Skeletal muscle tissue (tissue), 4 donors: ENCODE data around the gene NSD1. TPM values are rescaled to one million over a fixed set of nuclear protein-coding genes. Genes with fewer than 3 reads are reported as not detected.
"Not testable (repeated sequence)": the region's sequence is repeated elsewhere in the genome, so short reads cannot be mapped to it uniquely, and the experiment has no call there.

Experiments used
- H3K27ac ChIP-seq: one replicate; pipeline ENCODE4 v1.7.0; 2013; ENCODE audit warnings: mild to moderate bottlenecking, low read depth, low read length, inconsistent platforms
- H3K27me3 ChIP-seq, 3 donors: one replicate each; pipeline ENCODE4 v1.7.0; 2013; ENCODE audit warnings: low read length in 3 of 3; ENCODE audit not compliant: control insufficient read depth in 3 of 3, insufficient read depth in 3 of 3
- H3K36me3 ChIP-seq, 3 donors: one replicate each; pipeline ENCODE4 v1.7.0; 2013; ENCODE audit warnings: low read length in 3 of 3; ENCODE audit not compliant: control insufficient read depth in 3 of 3, insufficient read depth in 3 of 3
- H3K4me1 ChIP-seq, 3 donors: one replicate each; pipeline ENCODE4 v1.7.0; 2013; ENCODE audit warnings: low read length in 3 of 3, mild to moderate bottlenecking in 3 of 3; ENCODE audit not compliant: control insufficient read depth in 3 of 3, insufficient read depth in 3 of 3
- H3K4me3 ChIP-seq, 3 donors: one replicate each; pipeline ENCODE4 v1.7.0; 2013; ENCODE audit warnings: low read length in 3 of 3
- H3K9ac ChIP-seq, 3 donors: one replicate each; pipeline ENCODE4 v1.7.0; 2013; ENCODE audit warnings: low read length in 3 of 3, mild to moderate bottlenecking in 3 of 3, moderate library complexity in 2 of 3, low read depth in 1 of 3
- H3K9me3 ChIP-seq, 3 donors: one replicate each; pipeline ENCODE4 v1.7.0; 2013; ENCODE audit warnings: low read length in 3 of 3; ENCODE audit not compliant: control insufficient read depth in 3 of 3
- total RNA-seq: library from RNA; depleted of rRNA; stranded (reverse); fragments of >200 nt; gene quantifications from one replicate; pipeline ENCODE4 v1.2.3, GENCODE V29; 2014
- donor health status: Osteomylitis.

Gene NSD1
- total RNA-seq, 1 donor from 2014 or later, result 57.4 TPM

- peak overlapping the region; percentile 90 to 99 (median 95) for H3K4me3 ChIP-seq
- H3K9me3 ChIP-seq, result no peaks in the 10 kb centered on the region
- peak overlapping the region; percentile 90 to 96 (median 94) for H3K9ac ChIP-seq
- peaks cover 37 to 67% (median 40%) of the 10 kb centered on the region in 3 donors for H3K4me1 ChIP-seq
- H3K36me3 ChIP-seq, result peaks cover 26 to 33% (median 31%) of the 10 kb centered on the region in 3 donors
- peak overlapping the region; percentile 82 for H3K27ac ChIP-seq
- no peaks in the 10 kb centered on the region for H3K27me3 ChIP-seq
These were observed 170.4 kb downstream of the NSD1 start for GRCh38 chr5:177303925-177304391.

GRCh38 chr5:177304392-177305119 is 171.0 kb downstream of the NSD1 start:
- Histone ChIP-seq H3K27ac (peak overlapping the region; percentile 82), H3K9ac (peak overlapping the region; percentile 90 to 96 (median 94)), H3K9me3 (no peaks in the 10 kb centered on the region), H3K4me3 (peak overlapping the region; percentile 90 to 99 (median 95)), H3K4me1 (peaks cover 41 to 69% (median 42%) of the 10 kb centered on the region in 3 donors), H3K36me3 (peaks cover 26 to 33% (median 31%) of the 10 kb centered on the region in 3 donors), H3K27me3 (no peaks in the 10 kb centered on the region)

- H3K36me3 ChIP-seq, result peaks cover 26 to 29% (median 28%) of the 10 kb centered on the region in 3 donors
- H3K27me3 ChIP-seq, H3K27ac ChIP-seq, H3K4me3 ChIP-seq, H3K9ac ChIP-seq, H3K9me3 ChIP-seq: not testable (repeated sequence)
- H3K4me1 ChIP-seq, result peaks cover 38 to 69% (median 39%) of the 10 kb centered on the region in 3 donors
These were observed 172.6 kb downstream of the NSD1 start for GRCh38 chr5:177306103-177306640.

GRCh38 chr5:177306674-177307543 is 173.3 kb downstream of the NSD1 start:
- Histone ChIP-seq H3K27ac (no peak overlapping the region), H3K36me3 (peaks cover 21 to 26% (median 22%) of the 10 kb centered on the region in 3 donors), H3K9ac (no peak overlapping the region), H3K9me3 (no peaks in the 10 kb centered on the region), H3K27me3 (no peaks in the 10 kb centered on the region), H3K4me1 (peaks cover 36 to 68% (median 37%) of the 10 kb centered on the region in 3 donors), H3K4me3 (no peak overlapping the region)

- H3K9me3 ChIP-seq, result no peaks in the 10 kb centered on the region
- H3K27me3 ChIP-seq, result no peaks in the 10 kb centered on the region
- peaks cover 34 to 67% (median 36%) of the 10 kb centered on the region in 3 donors for H3K4me1 ChIP-seq
- no peak overlapping the region for H3K4me3 ChIP-seq
- H3K9ac ChIP-seq, result no peak overlapping the region
- H3K36me3 ChIP-seq, result peaks cover 21 to 23% (median 21%) of the 10 kb centered on the region in 3 donors
- H3K27ac ChIP-seq, result no peak overlapping the region
These were observed 174.2 kb downstream of the NSD1 start for GRCh38 chr5:177307544-177308363.

GRCh38 chr5:177308740-177309139 is 175.2 kb downstream of the NSD1 start:
- peaks cover 35 to 64% (median 37%) of the 10 kb centered on the region in 3 donors for H3K4me1 ChIP-seq
- H3K27ac ChIP-seq, result peak overlapping the region; percentile 69
- H3K4me3 ChIP-seq, result no peak overlapping the region
- peaks cover 21 to 23% (median 21%) of the 10 kb centered on the region in 3 donors for H3K36me3 ChIP-seq
- H3K9ac ChIP-seq, result peak overlapping the region in 1 of 3 donors; percentile 63
- H3K27me3 ChIP-seq, result no peaks in the 10 kb centered on the region
- no peaks in the 10 kb centered on the region for H3K9me3 ChIP-seq

- Histone ChIP-seq H3K36me3 (peaks cover 21 to 23% (median 21%) of the 10 kb centered on the region in 3 donors), H3K27me3 (no peaks in the 10 kb centered on the region), H3K9me3 (no peaks in the 10 kb centered on the region), H3K9ac (peak overlapping the region in 2 of 3 donors; percentile 52 to 63), H3K27ac (peak overlapping the region; percentile 69), H3K4me1 (peaks cover 28 to 58% (median 32%) of the 10 kb centered on the region in 3 donors), H3K4me3 (no peak overlapping the region)
These were observed 176.0 kb downstream of the NSD1 start for GRCh38 chr5:177309351-177310191.

GRCh38 chr5:177310332-177310731 is 176.8 kb downstream of the NSD1 start:
- Histone ChIP-seq H3K36me3 (peaks cover 17 to 21% (median 19%) of the 10 kb centered on the region in 3 donors), H3K4me1 (peaks cover 23 to 52% (median 27%) of the 10 kb centered on the region in 3 donors), H3K27ac (no peak overlapping the region), H3K4me3 (no peak overlapping the region), H3K9ac (peak overlapping the region in 1 of 3 donors; percentile 8), H3K27me3 (no peaks in the 10 kb centered on the region), H3K9me3 (no peaks in the 10 kb centered on the region)
